22Rv1 (cell line): Measurements from ENCODE around the gene VILL.

Source experiments
- CTCF ChIP-seq: fragments of 450-650 bp; IDR thresholded peaks from 2 replicates; pipeline ENCODE4 v1.5.1; 2017; ENCODE audit warnings: mild to moderate bottlenecking
- ZFX ChIP-seq: fragments of 450-650 bp; IDR thresholded peaks from 2 replicates; pipeline ENCODE4 v1.6.1; 2017; ENCODE audit warnings: antibody characterized with exemption, borderline replicate concordance

- TF ChIP-seq CTCF: no peak
- no peak for TF ChIP-seq ZFX
Measured at GRCh38 chr3:38046821-38047220, 56.2 kb downstream of the VILL start.
